ENCODE measurements around the gene MUC5B.

MUC5B gene

GRCh38 chr11:1196516-1197391 lies 26.1 kb upstream of the MUC5B start:
- no peak overlapping the region for H3K27ac Mint-ChIP-seq
- H3K9me3 Mint-ChIP-seq (ENCODE audit: low read depth), result no peaks in the 10 kb centered on the region
- H3K36me3 Mint-ChIP-seq, result no peaks in the 10 kb centered on the region
- no peaks in the 10 kb centered on the region for H3K4me1 Mint-ChIP-seq (ENCODE audit: low read depth)
- H3K4me3 Mint-ChIP-seq, result no peak overlapping the region
- H3K27me3 Mint-ChIP-seq, result no peaks in the 10 kb centered on the region

GRCh38 chr11:1197431-1197885 lies 25.4 kb upstream of the MUC5B start:
- Mint-ChIP-seq H3K27ac (no peak overlapping the region), H3K4me1 (ENCODE audit: low read depth) (no peaks in the 10 kb centered on the region), H3K36me3 (no peaks in the 10 kb centered on the region), H3K27me3 (no peaks in the 10 kb centered on the region), H3K9me3 (ENCODE audit: low read depth) (no peaks in the 10 kb centered on the region), H3K4me3 (no peak overlapping the region)

- no peak overlapping the region for H3K4me3 Mint-ChIP-seq
- no peaks in the 10 kb centered on the region for H3K4me1 Mint-ChIP-seq (ENCODE audit: low read depth)
- no peaks in the 10 kb centered on the region for H3K27me3 Mint-ChIP-seq
- H3K27ac Mint-ChIP-seq, result no peak overlapping the region
- H3K9me3 Mint-ChIP-seq (ENCODE audit: low read depth), result no peaks in the 10 kb centered on the region
- H3K36me3 Mint-ChIP-seq, result no peaks in the 10 kb centered on the region
These were observed 24.8 kb upstream of the MUC5B start for GRCh38 chr11:1197886-1198560.

GRCh38 chr11:1198561-1199240 lies 24.2 kb upstream of the MUC5B start:
- Mint-ChIP-seq H3K4me1 (ENCODE audit: low read depth) (no peaks in the 10 kb centered on the region), H3K27me3 (no peaks in the 10 kb centered on the region), H3K36me3 (no peaks in the 10 kb centered on the region), H3K9me3 (ENCODE audit: low read depth) (no peaks in the 10 kb centered on the region), H3K4me3 (no peak overlapping the region), H3K27ac (no peak overlapping the region)

GRCh38 chr11:1199241-1199750 lies 23.6 kb upstream of the MUC5B start:
- H3K27ac Mint-ChIP-seq, result no peak overlapping the region
- H3K36me3 Mint-ChIP-seq, result no peaks in the 10 kb centered on the region
- H3K27me3 Mint-ChIP-seq, result no peaks in the 10 kb centered on the region
- H3K4me3 Mint-ChIP-seq, result no peak overlapping the region
- no peaks in the 10 kb centered on the region for H3K4me1 Mint-ChIP-seq (ENCODE audit: low read depth)
- no peaks in the 10 kb centered on the region for H3K9me3 Mint-ChIP-seq (ENCODE audit: low read depth)

- Mint-ChIP-seq H3K36me3 (no peaks in the 10 kb centered on the region), H3K9me3 (ENCODE audit: low read depth) (no peaks in the 10 kb centered on the region), H3K27ac (no peak overlapping the region), H3K27me3 (no peaks in the 10 kb centered on the region), H3K4me1 (ENCODE audit: low read depth) (no peaks in the 10 kb centered on the region), H3K4me3 (no peak overlapping the region)
These were observed 22.9 kb upstream of the MUC5B start for GRCh38 chr11:1199751-1200610.

- H3K4me1 Mint-ChIP-seq (ENCODE audit: low read depth), result no peaks in the 10 kb centered on the region
- no peak overlapping the region for H3K27ac Mint-ChIP-seq
- no peaks in the 10 kb centered on the region for H3K36me3 Mint-ChIP-seq
- no peaks in the 10 kb centered on the region for H3K9me3 Mint-ChIP-seq (ENCODE audit: low read depth)
- no peaks in the 10 kb centered on the region for H3K27me3 Mint-ChIP-seq
- H3K4me3 Mint-ChIP-seq, result no peak overlapping the region
These were observed 22.2 kb upstream of the MUC5B start for GRCh38 chr11:1200611-1201191.

- Mint-ChIP-seq H3K36me3 (no peaks in the 10 kb centered on the region), H3K9me3 (ENCODE audit: low read depth) (no peaks in the 10 kb centered on the region), H3K4me1 (ENCODE audit: low read depth) (no peaks in the 10 kb centered on the region), H3K4me3 (no peak overlapping the region), H3K27ac (no peak overlapping the region), H3K27me3 (no peaks in the 10 kb centered on the region)
These were observed 21.3 kb upstream of the MUC5B start for GRCh38 chr11:1201395-1202153.

GRCh38 chr11:1202154-1202775 lies 20.6 kb upstream of the MUC5B start:
- Mint-ChIP-seq H3K9me3 (ENCODE audit: low read depth) (no peaks in the 10 kb centered on the region), H3K27me3 (no peaks in the 10 kb centered on the region), H3K4me3 (no peak overlapping the region), H3K27ac (no peak overlapping the region), H3K4me1 (ENCODE audit: low read depth) (no peaks in the 10 kb centered on the region), H3K36me3 (no peaks in the 10 kb centered on the region)

GRCh38 chr11:1202776-1203504 lies 19.9 kb upstream of the MUC5B start:
- no peaks in the 10 kb centered on the region for H3K4me1 Mint-ChIP-seq (ENCODE audit: low read depth)
- H3K4me3 Mint-ChIP-seq, result no peak overlapping the region
- no peaks in the 10 kb centered on the region for H3K36me3 Mint-ChIP-seq
- no peak overlapping the region for H3K27ac Mint-ChIP-seq
- H3K27me3 Mint-ChIP-seq, result no peaks in the 10 kb centered on the region
- H3K9me3 Mint-ChIP-seq (ENCODE audit: low read depth), result no peaks in the 10 kb centered on the region

- Mint-ChIP-seq H3K9me3 (ENCODE audit: low read depth) (no peaks in the 10 kb centered on the region), H3K4me1 (ENCODE audit: low read depth) (no peaks in the 10 kb centered on the region), H3K36me3 (no peaks in the 10 kb centered on the region), H3K4me3 (no peak overlapping the region), H3K27me3 (no peaks in the 10 kb centered on the region), H3K27ac (no peak overlapping the region)
These were observed 19.2 kb upstream of the MUC5B start for GRCh38 chr11:1203505-1204271.

GRCh38 chr11:1204381-1205101 lies 18.3 kb upstream of the MUC5B start:
- no peak overlapping the region for H3K4me3 Mint-ChIP-seq
- H3K36me3 Mint-ChIP-seq, result no peaks in the 10 kb centered on the region
- H3K9me3 Mint-ChIP-seq (ENCODE audit: low read depth), result no peaks in the 10 kb centered on the region
- no peaks in the 10 kb centered on the region for H3K4me1 Mint-ChIP-seq (ENCODE audit: low read depth)
- no peak overlapping the region for H3K27ac Mint-ChIP-seq
- peaks cover 2% of the 10 kb centered on the region for H3K27me3 Mint-ChIP-seq

Data from activated naive CD8-positive, alpha-beta T cell (primary cell).